Breast epithelium (tissue), 3 donors: ENCODE data around the gene CD72.
"Not testable (repeated sequence)": the region's sequence is repeated elsewhere in the genome, so short reads cannot be mapped to it uniquely, and the experiment has no call there.

ENCODE experiments used
- POLR2A ChIP-seq: fragments of 450-650 bp; IDR thresholded peaks from one replicate; pipeline ENCODE4 v1.6.1; 2016; ENCODE audit warnings: antibody characterized with exemption, mild to moderate bottlenecking, moderate library complexity
- TF ChIP-seq, protein P1 (sequence below), 3 donors: fragments of 450-650 bp; IDR thresholded peaks; one replicate each; pipeline ENCODE4 v1.5.1; 2016 to 2017; ENCODE audit warnings: antibody characterized with exemption in 3 of 3, mild to moderate bottlenecking in 3 of 3, moderate library complexity in 3 of 3

DNA sequence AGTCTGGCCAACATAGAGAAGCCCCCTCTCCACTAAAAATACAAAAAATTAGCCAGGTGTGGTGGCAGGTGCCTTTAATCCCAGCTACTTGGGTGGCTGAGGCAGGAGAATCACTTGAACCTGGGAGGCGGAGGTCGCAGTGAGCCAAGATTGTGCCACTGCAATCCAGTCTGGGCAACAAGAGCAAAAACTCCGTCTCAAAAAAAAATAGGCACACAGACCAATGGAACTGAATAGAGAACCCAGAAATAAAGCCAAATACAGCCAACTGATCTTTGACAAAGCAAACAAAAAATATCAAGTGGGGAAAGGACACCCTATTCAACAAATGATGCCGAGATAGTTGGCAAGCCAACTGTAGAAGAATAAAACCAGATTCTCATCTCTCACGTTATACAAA is 29.7 kb downstream of the CD72 start:
- TF ChIP-seq, protein P1, sequence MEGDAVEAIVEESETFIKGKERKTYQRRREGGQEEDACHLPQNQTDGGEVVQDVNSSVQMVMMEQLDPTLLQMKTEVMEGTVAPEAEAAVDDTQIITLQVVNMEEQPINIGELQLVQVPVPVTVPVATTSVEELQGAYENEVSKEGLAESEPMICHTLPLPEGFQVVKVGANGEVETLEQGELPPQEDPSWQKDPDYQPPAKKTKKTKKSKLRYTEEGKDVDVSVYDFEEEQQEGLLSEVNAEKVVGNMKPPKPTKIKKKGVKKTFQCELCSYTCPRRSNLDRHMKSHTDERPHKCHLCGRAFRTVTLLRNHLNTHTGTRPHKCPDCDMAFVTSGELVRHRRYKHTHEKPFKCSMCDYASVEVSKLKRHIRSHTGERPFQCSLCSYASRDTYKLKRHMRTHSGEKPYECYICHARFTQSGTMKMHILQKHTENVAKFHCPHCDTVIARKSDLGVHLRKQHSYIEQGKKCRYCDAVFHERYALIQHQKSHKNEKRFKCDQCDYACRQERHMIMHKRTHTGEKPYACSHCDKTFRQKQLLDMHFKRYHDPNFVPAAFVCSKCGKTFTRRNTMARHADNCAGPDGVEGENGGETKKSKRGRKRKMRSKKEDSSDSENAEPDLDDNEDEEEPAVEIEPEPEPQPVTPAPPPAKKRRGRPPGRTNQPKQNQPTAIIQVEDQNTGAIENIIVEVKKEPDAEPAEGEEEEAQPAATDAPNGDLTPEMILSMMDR (IDR thresholded peaks at IDR 0.05) = not testable (repeated sequence)
- not testable (repeated sequence) for TF ChIP-seq POLR2A
